SK-N-SH treated with all-trans-retinoic acid at 6 μM for 48 hours (cell line): Measurements from ENCODE around the gene FAT1.

Experiments
- ATAC-seq: fragments of 200-7000 bp; cut with Tn5 transposase; 3 replicates; pipeline ENCODE4 v1.9.1; 2020; ENCODE audit warnings: mild to moderate bottlenecking, moderate library complexity
- ARNTL ChIP-seq: fragments of 450-650 bp; formaldehyde crosslinking; IDR thresholded peaks from 2 replicates; pipeline ENCODE4 v1.5.0; 2020; ENCODE audit warnings: low read depth, mild to moderate bottlenecking, moderate library complexity, borderline replicate concordance
- BACH2 ChIP-seq: fragments of 250-450 bp; sonication (Bioruptor Pico); IDR thresholded peaks from 2 replicates; pipeline ENCODE4 v1.9.0; 2021; ENCODE audit warnings: mild to moderate bottlenecking, borderline replicate concordance
- CSDC2 ChIP-seq: fragments of 250-450 bp; sonication (Bioruptor Pico); IDR thresholded peaks from 2 replicates; pipeline ENCODE4 v1.5.0; 2020; ENCODE audit warnings: mild to moderate bottlenecking, moderate library complexity
- ESRRG ChIP-seq: fragments of 250-450 bp; sonication (Bioruptor Pico); IDR thresholded peaks from 2 replicates; pipeline ENCODE4 v1.6.1; 2021; ENCODE audit warnings: mild to moderate bottlenecking
- ISL1 ChIP-seq: fragments of 250-450 bp; sonication (Bioruptor Pico); IDR thresholded peaks from 2 replicates; pipeline ENCODE4 v2.1.2; 2022; ENCODE audit warnings: mild to moderate bottlenecking, moderate library complexity
- OSR1 ChIP-seq: fragments of 250-450 bp; sonication (Bioruptor Pico); IDR thresholded peaks from 2 replicates; pipeline ENCODE4 v1.8.0; 2022; ENCODE audit warnings: moderate library complexity, mild to moderate bottlenecking, inconsistent platforms
- RARB ChIP-seq: fragments of 250-450 bp; sonication (Bioruptor Pico); IDR thresholded peaks from 2 replicates; pipeline ENCODE4 v1.8.0; 2021; ENCODE audit warnings: mild to moderate bottlenecking, moderate library complexity
- SNAI2 ChIP-seq: fragments of 250-450 bp; sonication (Bioruptor Pico); IDR thresholded peaks from 2 replicates; pipeline ENCODE4 v1.5.0; 2020; ENCODE audit warnings: mild to moderate bottlenecking, moderate library complexity
- TCF4 ChIP-seq: fragments of 250-450 bp; sonication (Bioruptor Pico); IDR thresholded peaks from 2 replicates; pipeline ENCODE4 v1.8.0; 2021; ENCODE audit warnings: mild to moderate bottlenecking, moderate library complexity, borderline replicate concordance
- TOX ChIP-seq: fragments of 250-450 bp; sonication (Bioruptor Pico); IDR thresholded peaks from 2 replicates; pipeline ENCODE4 v1.8.0; 2021; ENCODE audit warnings: mild to moderate bottlenecking, moderate library complexity, borderline replicate concordance
- ZFP30 ChIP-seq: fragments of 450-650 bp; formaldehyde crosslinking; IDR thresholded peaks from 2 replicates; pipeline ENCODE4 v1.5.0; 2022; ENCODE audit warnings: mild to moderate bottlenecking, moderate library complexity
- ZNF565 ChIP-seq: fragments of 450-650 bp; formaldehyde crosslinking; conservative IDR thresholded peaks from 2 replicates; pipeline ENCODE4 v1.5.0; 2020; ENCODE audit warnings: low read depth, mild to moderate bottlenecking, moderate library complexity
- ZNF8 ChIP-seq: fragments of 450-650 bp; formaldehyde crosslinking; IDR thresholded peaks from 2 replicates; pipeline ENCODE4 v1.5.0; 2020; ENCODE audit warnings: mild to moderate bottlenecking, moderate library complexity
- TF ChIP-seq, protein P1 (sequence below): fragments of 250-450 bp; sonication (Bioruptor Pico); IDR thresholded peaks from 2 replicates; pipeline ENCODE4 v1.8.0; 2020; ENCODE audit warnings: mild to moderate bottlenecking, moderate library complexity, borderline replicate concordance
- TF ChIP-seq, protein P2 (sequence below): fragments of 250-450 bp; sonication (Bioruptor Pico); IDR thresholded peaks from 2 replicates; pipeline ENCODE4 v1.5.1; 2021; ENCODE audit warnings: mild to moderate bottlenecking, moderate library complexity
- TF ChIP-seq, protein P3 (sequence below): fragments of 250-450 bp; sonication (Bioruptor Pico); IDR thresholded peaks from 2 replicates; pipeline ENCODE4 v1.8.0; 2021; ENCODE audit warnings: low read depth, mild to moderate bottlenecking, moderate library complexity, borderline replicate concordance
- TF ChIP-seq, protein P4 (sequence below): fragments of 250-450 bp; sonication (Bioruptor Pico); IDR thresholded peaks from 2 replicates; pipeline ENCODE4 v1.5.1; 2020; ENCODE audit warnings: low read depth, mild to moderate bottlenecking, moderate library complexity
- TF ChIP-seq, protein P5 (sequence below): fragments of 250-450 bp; sonication (Bioruptor Pico); IDR thresholded peaks from 2 replicates; pipeline ENCODE4 v1.5.0; 2020; ENCODE audit warnings: mild to moderate bottlenecking, moderate library complexity

FAT1 gene

DNA sequence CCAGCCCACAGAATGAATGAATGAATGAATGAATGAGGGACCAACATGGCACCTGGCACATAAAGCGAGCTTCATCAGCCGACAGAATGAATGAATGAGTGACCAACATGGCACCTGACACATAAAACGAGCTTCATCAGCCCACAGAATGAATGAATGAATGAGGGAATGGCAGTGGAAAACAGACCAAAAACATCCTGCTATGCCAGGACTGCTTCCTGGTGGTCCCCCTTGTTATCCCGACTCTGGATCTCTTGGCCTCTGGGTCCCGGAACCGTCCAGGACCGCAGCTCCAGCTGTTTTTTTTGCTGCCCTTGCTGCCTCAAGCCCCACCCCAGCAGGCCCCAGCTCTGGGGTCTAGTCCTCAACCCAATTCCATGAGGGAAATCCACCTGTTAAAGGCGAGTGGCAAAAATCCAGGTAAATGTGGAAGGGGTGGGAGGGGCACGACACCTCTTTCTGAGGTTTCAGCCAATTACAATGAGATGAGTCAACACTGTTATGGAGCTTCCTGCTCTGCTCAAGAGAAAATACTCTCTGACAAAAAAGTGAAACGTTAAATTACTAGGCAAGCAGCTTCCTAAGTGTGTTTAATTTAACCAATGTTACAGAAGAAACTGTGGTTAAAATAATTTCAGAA, 96.3 kb downstream of the FAT1 start (continued):
- TF ChIP-seq, protein P1, sequence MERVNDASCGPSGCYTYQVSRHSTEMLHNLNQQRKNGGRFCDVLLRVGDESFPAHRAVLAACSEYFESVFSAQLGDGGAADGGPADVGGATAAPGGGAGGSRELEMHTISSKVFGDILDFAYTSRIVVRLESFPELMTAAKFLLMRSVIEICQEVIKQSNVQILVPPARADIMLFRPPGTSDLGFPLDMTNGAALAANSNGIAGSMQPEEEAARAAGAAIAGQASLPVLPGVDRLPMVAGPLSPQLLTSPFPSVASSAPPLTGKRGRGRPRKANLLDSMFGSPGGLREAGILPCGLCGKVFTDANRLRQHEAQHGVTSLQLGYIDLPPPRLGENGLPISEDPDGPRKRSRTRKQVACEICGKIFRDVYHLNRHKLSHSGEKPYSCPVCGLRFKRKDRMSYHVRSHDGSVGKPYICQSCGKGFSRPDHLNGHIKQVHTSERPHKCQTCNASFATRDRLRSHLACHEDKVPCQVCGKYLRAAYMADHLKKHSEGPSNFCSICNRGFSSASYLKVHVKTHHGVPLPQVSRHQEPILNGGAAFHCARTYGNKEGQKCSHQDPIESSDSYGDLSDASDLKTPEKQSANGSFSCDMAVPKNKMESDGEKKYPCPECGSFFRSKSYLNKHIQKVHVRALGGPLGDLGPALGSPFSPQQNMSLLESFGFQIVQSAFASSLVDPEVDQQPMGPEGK (CRISPR knock-in tag) = no peak
- TF ChIP-seq ESRRG (CRISPR knock-in tag) = no peak

DNA sequence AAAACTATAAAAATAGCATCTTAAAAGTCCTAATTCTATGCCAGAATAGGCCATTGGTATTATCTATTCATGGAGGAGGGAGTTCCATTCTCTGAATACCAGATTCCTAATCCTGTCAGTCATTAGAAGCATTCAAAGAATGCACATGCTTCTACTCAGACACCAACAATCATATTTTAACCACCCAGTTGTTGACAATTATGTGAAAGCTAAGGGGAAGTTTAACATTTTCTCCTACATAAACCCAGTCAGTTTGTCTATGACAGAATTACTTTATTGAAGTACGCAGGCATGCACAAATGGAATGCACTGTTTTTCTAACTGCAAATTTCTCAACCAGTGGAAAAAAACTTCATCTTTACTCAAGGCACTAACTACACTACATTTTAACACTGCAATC, 98.7 kb downstream of the FAT1 start:
- TF ChIP-seq, protein P2, sequence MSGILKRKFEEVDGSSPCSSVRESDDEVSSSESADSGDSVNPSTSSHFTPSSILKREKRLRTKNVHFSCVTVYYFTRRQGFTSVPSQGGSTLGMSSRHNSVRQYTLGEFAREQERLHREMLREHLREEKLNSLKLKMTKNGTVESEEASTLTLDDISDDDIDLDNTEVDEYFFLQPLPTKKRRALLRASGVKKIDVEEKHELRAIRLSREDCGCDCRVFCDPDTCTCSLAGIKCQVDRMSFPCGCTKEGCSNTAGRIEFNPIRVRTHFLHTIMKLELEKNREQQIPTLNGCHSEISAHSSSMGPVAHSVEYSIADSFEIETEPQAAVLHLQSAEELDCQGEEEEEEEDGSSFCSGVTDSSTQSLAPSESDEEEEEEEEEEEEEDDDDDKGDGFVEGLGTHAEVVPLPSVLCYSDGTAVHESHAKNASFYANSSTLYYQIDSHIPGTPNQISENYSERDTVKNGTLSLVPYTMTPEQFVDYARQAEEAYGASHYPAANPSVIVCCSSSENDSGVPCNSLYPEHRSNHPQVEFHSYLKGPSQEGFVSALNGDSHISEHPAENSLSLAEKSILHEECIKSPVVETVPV = no peak
- TF ChIP-seq ZNF565 (CRISPR knock-in tag) (no peak), ISL1 (CRISPR knock-in tag) (no peak), RARB (CRISPR knock-in tag) (no peak), TCF4 (no peak), TOX (CRISPR knock-in tag) (no peak), OSR1 (no peak)
- TF ChIP-seq, protein P3, sequence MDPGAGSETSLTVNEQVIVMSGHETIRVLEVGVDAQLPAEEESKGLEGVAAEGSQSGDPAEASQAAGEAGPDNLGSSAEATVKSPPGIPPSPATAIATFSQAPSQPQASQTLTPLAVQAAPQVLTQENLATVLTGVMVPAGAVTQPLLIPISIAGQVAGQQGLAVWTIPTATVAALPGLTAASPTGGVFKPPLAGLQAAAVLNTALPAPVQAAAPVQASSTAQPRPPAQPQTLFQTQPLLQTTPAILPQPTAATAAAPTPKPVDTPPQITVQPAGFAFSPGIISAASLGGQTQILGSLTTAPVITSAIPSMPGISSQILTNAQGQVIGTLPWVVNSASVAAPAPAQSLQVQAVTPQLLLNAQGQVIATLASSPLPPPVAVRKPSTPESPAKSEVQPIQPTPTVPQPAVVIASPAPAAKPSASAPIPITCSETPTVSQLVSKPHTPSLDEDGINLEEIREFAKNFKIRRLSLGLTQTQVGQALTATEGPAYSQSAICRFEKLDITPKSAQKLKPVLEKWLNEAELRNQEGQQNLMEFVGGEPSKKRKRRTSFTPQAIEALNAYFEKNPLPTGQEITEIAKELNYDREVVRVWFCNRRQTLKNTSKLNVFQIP (CRISPR knock-in tag) = no peak
- TF ChIP-seq, protein P4, sequence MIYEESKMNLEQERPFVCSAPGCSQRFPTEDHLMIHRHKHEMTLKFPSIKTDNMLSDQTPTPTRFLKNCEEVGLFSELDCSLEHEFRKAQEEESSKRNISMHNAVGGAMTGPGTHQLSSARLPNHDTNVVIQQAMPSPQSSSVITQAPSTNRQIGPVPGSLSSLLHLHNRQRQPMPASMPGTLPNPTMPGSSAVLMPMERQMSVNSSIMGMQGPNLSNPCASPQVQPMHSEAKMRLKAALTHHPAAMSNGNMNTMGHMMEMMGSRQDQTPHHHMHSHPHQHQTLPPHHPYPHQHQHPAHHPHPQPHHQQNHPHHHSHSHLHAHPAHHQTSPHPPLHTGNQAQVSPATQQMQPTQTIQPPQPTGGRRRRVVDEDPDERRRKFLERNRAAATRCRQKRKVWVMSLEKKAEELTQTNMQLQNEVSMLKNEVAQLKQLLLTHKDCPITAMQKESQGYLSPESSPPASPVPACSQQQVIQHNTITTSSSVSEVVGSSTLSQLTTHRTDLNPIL = no peak
- ATAC-seq = peak; percentile 65

DNA sequence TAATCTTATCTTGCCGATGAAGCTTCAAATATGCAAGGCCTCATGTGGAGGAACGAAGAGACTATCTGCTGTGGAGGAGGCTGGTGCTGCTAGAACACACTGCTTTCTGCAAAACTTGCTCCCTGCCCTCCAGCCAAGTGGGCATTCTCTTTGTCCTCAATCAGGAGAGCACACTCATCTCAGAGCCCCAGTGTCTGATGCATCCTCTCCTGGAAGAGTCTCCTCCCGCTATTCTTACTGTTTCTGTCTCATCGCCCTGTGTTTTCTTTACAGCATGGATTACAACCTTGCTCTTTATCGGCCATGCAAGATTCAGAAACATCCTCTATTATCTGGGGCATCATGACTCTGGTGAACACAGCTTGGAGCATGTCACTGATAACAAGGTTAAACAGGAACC, 100.1 kb downstream of the FAT1 start:
- TF ChIP-seq ISL1 (CRISPR knock-in tag) (no peak), SNAI2 (CRISPR knock-in tag) (no peak), CSDC2 (CRISPR knock-in tag) (no peak)
- ATAC-seq = no peak

DNA sequence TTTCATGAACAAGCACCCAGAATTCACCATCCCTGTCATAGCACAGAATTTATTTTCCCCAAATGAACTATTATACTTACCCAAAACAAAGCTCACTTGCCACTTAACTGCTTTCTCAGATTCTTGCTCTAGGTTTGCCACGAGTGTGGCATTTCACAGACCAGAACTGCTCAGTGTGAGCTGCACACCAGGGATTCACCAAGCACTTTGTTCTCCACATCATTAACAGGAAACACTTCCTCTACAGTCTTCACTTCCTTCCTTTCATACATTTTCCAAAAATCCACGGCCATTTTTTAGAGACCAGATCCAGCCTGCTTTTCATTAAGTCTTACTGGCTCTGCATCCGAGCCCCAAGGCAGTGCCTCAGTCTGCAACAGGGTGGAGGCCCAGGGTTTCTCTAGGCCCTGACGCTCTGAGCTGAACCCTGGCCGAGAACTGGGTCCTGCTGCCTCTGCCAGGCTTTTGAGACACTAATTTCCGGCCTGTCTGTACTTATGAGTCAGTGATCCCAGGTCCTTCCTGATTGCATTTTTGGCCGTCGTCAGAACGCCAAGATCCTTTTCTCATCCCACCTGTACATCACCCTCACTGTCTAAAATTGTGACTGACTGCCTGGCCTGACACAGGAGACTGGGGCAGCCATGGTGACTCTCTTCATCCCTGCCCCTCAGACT, 100.7 kb downstream of the FAT1 start:
- ATAC-seq = peak; percentile 70
- TF ChIP-seq TCF4 = no peak
- TF ChIP-seq, protein P2 = no peak
- no peak for TF ChIP-seq ARNTL
- TF ChIP-seq, protein P3 (CRISPR knock-in tag) = no peak
- no peak for TF ChIP-seq ZNF8
- no peak for TF ChIP-seq ZFP30 (CRISPR knock-in tag)
- no peak for TF ChIP-seq ZNF565 (CRISPR knock-in tag)
- no peak for TF ChIP-seq RARB (CRISPR knock-in tag)
- TF ChIP-seq, protein P5, sequence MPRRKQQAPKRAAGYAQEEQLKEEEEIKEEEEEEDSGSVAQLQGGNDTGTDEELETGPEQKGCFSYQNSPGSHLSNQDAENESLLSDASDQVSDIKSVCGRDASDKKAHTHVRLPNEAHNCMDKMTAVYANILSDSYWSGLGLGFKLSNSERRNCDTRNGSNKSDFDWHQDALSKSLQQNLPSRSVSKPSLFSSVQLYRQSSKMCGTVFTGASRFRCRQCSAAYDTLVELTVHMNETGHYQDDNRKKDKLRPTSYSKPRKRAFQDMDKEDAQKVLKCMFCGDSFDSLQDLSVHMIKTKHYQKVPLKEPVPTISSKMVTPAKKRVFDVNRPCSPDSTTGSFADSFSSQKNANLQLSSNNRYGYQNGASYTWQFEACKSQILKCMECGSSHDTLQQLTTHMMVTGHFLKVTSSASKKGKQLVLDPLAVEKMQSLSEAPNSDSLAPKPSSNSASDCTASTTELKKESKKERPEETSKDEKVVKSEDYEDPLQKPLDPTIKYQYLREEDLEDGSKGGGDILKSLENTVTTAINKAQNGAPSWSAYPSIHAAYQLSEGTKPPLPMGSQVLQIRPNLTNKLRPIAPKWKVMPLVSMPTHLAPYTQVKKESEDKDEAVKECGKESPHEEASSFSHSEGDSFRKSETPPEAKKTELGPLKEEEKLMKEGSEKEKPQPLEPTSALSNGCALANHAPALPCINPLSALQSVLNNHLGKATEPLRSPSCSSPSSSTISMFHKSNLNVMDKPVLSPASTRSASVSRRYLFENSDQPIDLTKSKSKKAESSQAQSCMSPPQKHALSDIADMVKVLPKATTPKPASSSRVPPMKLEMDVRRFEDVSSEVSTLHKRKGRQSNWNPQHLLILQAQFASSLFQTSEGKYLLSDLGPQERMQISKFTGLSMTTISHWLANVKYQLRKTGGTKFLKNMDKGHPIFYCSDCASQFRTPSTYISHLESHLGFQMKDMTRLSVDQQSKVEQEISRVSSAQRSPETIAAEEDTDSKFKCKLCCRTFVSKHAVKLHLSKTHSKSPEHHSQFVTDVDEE (CRISPR knock-in tag) = no peak
- no peak for TF ChIP-seq CSDC2 (CRISPR knock-in tag)
- TF ChIP-seq OSR1 = no peak
- TF ChIP-seq BACH2 (CRISPR knock-in tag) = no peak
- TF ChIP-seq, protein P4 = no peak
